ENCODE measurements around the gene PPP1R3D. TPM values are rescaled to one million over a fixed set of nuclear protein-coding genes. Genes with fewer than 3 reads are reported as not detected.
A peak's percentile ranks its signal among the peaks of the same experiment; 100 is the strongest.

Gene PPP1R3D
- total RNA-seq, 1 donor from 2014 or later: 5.5 TPM

DNA sequence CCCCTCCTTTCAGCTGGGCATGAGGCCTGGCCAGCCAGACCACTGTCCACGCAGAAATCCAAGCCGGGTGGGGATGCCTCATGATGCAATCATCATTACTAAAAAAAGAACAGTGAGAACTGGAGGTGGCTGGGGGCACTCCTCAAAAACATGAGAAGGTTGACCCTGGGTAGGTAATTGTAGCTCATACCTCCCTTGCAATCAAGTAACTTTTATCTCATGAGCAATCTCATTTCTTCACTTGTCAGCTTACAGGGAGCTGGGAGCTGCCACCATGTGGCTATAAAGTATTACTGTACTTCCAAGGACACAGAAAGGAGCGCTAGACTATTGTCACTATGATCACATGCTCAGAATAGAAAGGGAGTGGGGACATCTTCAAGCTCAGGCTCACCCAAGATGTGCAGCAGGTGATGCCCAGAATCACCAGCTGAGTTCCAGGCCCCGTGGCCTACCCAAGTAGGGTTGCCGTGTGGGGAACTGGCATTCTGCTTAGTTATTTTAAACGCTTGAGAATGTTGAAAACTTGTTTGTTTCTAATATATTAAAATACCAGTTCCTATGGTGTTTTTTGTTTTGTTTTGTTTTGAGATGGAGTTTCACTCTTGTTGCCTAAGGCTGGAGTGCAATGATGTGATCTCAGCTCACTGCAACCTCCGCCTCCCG is 15.2 kb upstream of the PPP1R3D start:
- H3K27me3 ChIP-seq (ENCODE audit: control insufficient read depth, insufficient read depth, low read length): peaks cover 2% of the 10 kb centered on the region
- DNase-seq (ENCODE audit: low read depth): no peak
- H3K36me3 ChIP-seq (ENCODE audit: control insufficient read depth, insufficient read depth, low read length): no peaks in the 10 kb centered on the region
- peak; percentile 28 for TF ChIP-seq CTCF (IDR thresholded peaks at IDR 0.05; ENCODE audit: insufficient read depth, low read length, poor library complexity, severe bottlenecking)
- no peak overlapping the region for H3K4me3 ChIP-seq (ENCODE audit: low read depth, low read length)

GRCh38 chr20:59954718-59955117 is 14.6 kb upstream of the PPP1R3D start:
- no peak for TF ChIP-seq CTCF (IDR thresholded peaks at IDR 0.05; ENCODE audit: insufficient read depth, low read length, poor library complexity, severe bottlenecking)
- Histone ChIP-seq H3K36me3 (ENCODE audit: control insufficient read depth, insufficient read depth, low read length) (no peaks in the 10 kb centered on the region), H3K4me3 (ENCODE audit: low read depth, low read length) (no peak overlapping the region), H3K27me3 (ENCODE audit: control insufficient read depth, insufficient read depth, low read length) (peaks cover under 1% of the 10 kb centered on the region)
- DNase-seq (ENCODE audit: low read depth): no peak

DNA sequence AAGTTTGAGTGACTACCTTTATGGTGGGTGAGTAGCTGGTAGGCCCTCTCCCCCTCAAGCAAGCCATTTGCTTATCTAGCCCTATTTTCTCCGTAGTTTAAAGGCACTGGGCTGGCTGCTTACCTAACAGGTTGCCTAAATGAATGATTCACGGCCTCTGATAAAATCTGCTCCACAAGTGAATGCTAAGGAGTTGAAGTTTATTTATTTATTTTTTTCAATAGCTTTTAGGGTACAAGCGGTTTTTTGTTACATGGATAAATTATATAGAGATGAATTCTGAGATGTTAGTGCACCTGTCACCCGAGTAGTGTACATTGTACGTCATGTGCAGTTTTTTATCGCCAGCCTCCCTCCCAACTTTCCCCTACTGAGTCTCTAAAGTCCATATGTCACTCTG is 9.8 kb upstream of the PPP1R3D start:
- TF ChIP-seq CTCF (IDR thresholded peaks at IDR 0.05; ENCODE audit: insufficient read depth, low read length, poor library complexity, severe bottlenecking): no peak
- Histone ChIP-seq H3K4me3 (ENCODE audit: low read depth, low read length) (no peak overlapping the region), H3K36me3 (ENCODE audit: control insufficient read depth, insufficient read depth, low read length) (no peaks in the 10 kb centered on the region), H3K27me3 (ENCODE audit: control insufficient read depth, insufficient read depth, low read length) (no peaks in the 10 kb centered on the region)
- no peak for DNase-seq (ENCODE audit: low read depth)

DNA sequence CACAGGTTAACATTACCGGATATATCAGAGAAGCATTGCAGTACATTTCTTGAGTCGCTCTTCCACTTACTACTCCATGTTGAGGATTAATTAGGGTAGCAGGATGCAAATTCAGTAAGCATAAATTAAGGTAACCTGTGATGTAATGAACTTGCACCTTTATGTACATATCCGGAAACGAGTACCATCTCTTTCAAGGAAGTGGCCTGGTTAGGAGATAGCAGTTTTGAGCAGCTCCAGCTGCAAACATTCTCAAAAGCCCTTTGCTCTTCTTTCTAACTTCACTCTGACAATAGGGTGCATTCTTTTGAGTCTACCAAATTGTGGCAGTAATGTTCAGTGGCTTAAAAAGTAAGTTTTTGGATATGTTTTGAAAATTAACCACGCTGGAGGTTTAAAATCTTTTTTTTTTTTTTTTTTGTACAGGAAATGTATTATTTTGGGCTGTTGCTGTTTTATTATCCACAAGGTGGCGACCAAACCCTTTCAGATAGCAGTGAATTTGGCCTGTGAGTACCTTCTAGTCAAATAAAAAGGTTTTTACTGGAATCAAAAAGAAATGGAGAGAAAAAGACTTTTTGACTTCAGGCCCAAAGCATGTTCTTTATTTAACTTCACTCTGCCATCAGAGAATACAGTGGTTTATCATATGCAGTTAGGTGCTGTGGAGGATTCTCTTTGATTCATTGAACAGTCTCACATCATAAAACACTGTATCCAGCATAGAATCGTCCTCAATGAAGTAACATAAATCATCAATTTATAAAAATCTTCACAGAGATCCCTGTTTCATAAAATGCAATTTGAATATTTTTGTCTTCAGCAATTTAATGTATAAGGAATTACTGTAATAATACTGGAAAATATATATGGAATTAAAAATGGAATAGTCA is 9.0 kb upstream of the PPP1R3D start:
- Histone ChIP-seq H3K4me3 (ENCODE audit: low read depth, low read length) (no peak overlapping the region), H3K27me3 (ENCODE audit: control insufficient read depth, insufficient read depth, low read length) (no peaks in the 10 kb centered on the region), H3K36me3 (ENCODE audit: control insufficient read depth, insufficient read depth, low read length) (no peaks in the 10 kb centered on the region)
- DNase-seq (ENCODE audit: low read depth): no peak
- peak; percentile 61 for TF ChIP-seq CTCF (IDR thresholded peaks at IDR 0.05; ENCODE audit: insufficient read depth, low read length, poor library complexity, severe bottlenecking)

DNA sequence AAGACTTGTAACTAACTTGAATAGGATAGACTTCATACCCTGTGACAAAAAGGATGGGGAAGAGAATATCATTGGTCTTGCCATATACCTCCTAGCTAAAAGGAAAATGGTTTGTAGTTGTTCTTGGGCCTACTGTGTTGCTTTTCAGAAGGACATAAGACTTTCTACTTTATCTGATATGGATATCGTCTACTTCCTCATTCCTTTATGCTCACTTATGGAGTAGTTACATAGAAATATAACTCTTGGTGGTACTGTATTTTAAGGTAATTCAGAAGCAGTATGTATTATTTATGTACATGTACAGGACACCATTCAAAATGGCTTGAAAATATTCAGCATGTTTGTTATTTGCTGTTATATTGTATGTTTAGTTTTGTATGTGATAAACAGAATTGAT is 8.1 kb upstream of the PPP1R3D start:
- H3K4me3 ChIP-seq (ENCODE audit: low read depth, low read length): no peak overlapping the region
- no peaks in the 10 kb centered on the region for H3K27me3 ChIP-seq (ENCODE audit: control insufficient read depth, insufficient read depth, low read length)
- no peaks in the 10 kb centered on the region for H3K36me3 ChIP-seq (ENCODE audit: control insufficient read depth, insufficient read depth, low read length)
- DNase-seq (ENCODE audit: low read depth): no peak
- TF ChIP-seq CTCF (IDR thresholded peaks at IDR 0.05; ENCODE audit: insufficient read depth, low read length, poor library complexity, severe bottlenecking): no peak
